NCI-H1694 (cell line): ENCODE measurements around the gene GIT2.
"Not testable (repeated sequence)": the region's sequence is repeated elsewhere in the genome, so short reads cannot be mapped to it uniquely, and the experiment has no call there.

Experiments used
- DNase-seq: peaks from one replicate; lab custom pipeline; 2025; lab: John Stamatoyannopoulos, UW

GIT2 gene

GRCh38 chr12:109995686-109996482 is at the start of gene GIT2:
Gene GIT2, minus strand, starts transcription at chr12:109996368. Its CDS starts 144 bp downstream, at chr12:109996224.
- DNase-seq, result peak; percentile 81

GRCh38 chr12:110042264-110042663 is 46.1 kb upstream of the GIT2 start:
- DNase-seq, result no peak

- no peak for DNase-seq
These were observed 43.1 kb upstream of the GIT2 start for GRCh38 chr12:110039085-110039807.

- no peak for DNase-seq
These were observed 42.5 kb upstream of the GIT2 start for GRCh38 chr12:110038741-110039084.

GRCh38 chr12:110037315-110037714 is 41.1 kb upstream of the GIT2 start:
- no peak for DNase-seq

GRCh38 chr12:110035534-110036104 is 39.5 kb upstream of the GIT2 start:
- DNase-seq, result no peak

GRCh38 chr12:110033888-110034287 is 37.7 kb upstream of the GIT2 start:
- no peak for DNase-seq

GRCh38 chr12:110029290-110029815 is 33.2 kb upstream of the GIT2 start:
- DNase-seq, result no peak

- no peak for DNase-seq
These were observed 32.2 kb upstream of the GIT2 start for GRCh38 chr12:110028323-110028722.

GRCh38 chr12:110024051-110024450 is 27.9 kb upstream of the GIT2 start:
- no peak for DNase-seq

- peak; percentile 66 for DNase-seq
These were observed 27.2 kb upstream of the GIT2 start for GRCh38 chr12:110023059-110023980.

GRCh38 chr12:110020956-110021355 is 24.8 kb upstream of the GIT2 start:
- no peak for DNase-seq

- DNase-seq, result no peak
These were observed 19.0 kb upstream of the GIT2 start for GRCh38 chr12:110015132-110015531.

- DNase-seq, result no peak
These were observed 16.5 kb upstream of the GIT2 start for GRCh38 chr12:110012659-110013058.

GRCh38 chr12:110012137-110012536 is 16.0 kb upstream of the GIT2 start:
- no peak for DNase-seq

GRCh38 chr12:110010853-110011723 is 14.9 kb upstream of the GIT2 start:
- DNase-seq, result no peak

GRCh38 chr12:110008681-110009398 is 12.7 kb upstream of the GIT2 start:
- DNase-seq, result not testable (repeated sequence)

- DNase-seq, result no peak
These were observed 11.7 kb upstream of the GIT2 start for GRCh38 chr12:110007881-110008280.

GRCh38 chr12:110006115-110006514 is 9.9 kb upstream of the GIT2 start:
- no peak for DNase-seq

GRCh38 chr12:110005319-110005973 is 9.3 kb upstream of the GIT2 start:
- no peak for DNase-seq
